ENCODE data around the gene TRAF3. TPM values are rescaled to one million over a fixed set of nuclear protein-coding genes. Genes with fewer than 3 reads are reported as not detected.

TRAF3 gene
- total and polyA plus RNA-seq, 4 donors: 2.1 to 12.0 (median 5.2) TPM

DNA sequence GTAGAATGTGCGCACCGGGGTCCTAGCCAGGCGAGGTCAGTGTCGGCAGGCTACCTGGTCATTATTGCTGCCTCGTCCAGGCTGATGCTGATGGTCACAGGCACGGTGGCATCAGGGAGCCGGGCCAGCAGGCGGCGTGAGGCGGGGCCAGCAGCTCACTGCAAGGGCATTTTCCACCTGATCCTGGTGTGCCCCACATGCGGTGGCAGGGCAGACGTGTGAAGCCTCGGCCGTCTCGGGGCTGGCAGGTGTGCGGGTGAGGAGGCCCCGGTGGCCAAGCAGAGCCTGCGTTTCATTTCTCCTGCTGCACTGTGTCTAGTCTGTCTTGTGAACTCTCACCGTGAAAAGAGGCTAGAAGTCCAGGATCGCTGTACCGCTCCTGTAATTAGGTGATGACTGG, 133.2 kb downstream of the TRAF3 start:
- no peak overlapping the region for H3K27ac ChIP-seq (ENCODE audit: low read depth in 1 of 2, low read length in 2 of 2)
- H3K27me3 ChIP-seq (ENCODE audit: control insufficient read depth in 4 of 4, insufficient read depth in 4 of 4, low read length in 3 of 4): no peaks in the 10 kb centered on the region
- 95% methylated on average over 21 of the region's 21 CpGs for WGBS
- no peak overlapping the region for H3K4me3 ChIP-seq (ENCODE audit: low read depth in 1 of 3, low read length in 3 of 3)
- peaks cover 0 to 9% (median 7%) of the 10 kb centered on the region in 4 donors for H3K4me1 ChIP-seq (ENCODE audit: control insufficient read depth in 4 of 4, insufficient read depth in 4 of 4, low read length in 3 of 4)
- H3K9me3 ChIP-seq (ENCODE audit: control insufficient read depth in 4 of 4, low read length in 3 of 4): no peaks in the 10 kb centered on the region
- no peak for DNase-seq (ENCODE audit: low spot score)
- TF ChIP-seq ZBTB33 (IDR thresholded peaks at IDR 0.05): no peak
- TF ChIP-seq, protein P1, sequence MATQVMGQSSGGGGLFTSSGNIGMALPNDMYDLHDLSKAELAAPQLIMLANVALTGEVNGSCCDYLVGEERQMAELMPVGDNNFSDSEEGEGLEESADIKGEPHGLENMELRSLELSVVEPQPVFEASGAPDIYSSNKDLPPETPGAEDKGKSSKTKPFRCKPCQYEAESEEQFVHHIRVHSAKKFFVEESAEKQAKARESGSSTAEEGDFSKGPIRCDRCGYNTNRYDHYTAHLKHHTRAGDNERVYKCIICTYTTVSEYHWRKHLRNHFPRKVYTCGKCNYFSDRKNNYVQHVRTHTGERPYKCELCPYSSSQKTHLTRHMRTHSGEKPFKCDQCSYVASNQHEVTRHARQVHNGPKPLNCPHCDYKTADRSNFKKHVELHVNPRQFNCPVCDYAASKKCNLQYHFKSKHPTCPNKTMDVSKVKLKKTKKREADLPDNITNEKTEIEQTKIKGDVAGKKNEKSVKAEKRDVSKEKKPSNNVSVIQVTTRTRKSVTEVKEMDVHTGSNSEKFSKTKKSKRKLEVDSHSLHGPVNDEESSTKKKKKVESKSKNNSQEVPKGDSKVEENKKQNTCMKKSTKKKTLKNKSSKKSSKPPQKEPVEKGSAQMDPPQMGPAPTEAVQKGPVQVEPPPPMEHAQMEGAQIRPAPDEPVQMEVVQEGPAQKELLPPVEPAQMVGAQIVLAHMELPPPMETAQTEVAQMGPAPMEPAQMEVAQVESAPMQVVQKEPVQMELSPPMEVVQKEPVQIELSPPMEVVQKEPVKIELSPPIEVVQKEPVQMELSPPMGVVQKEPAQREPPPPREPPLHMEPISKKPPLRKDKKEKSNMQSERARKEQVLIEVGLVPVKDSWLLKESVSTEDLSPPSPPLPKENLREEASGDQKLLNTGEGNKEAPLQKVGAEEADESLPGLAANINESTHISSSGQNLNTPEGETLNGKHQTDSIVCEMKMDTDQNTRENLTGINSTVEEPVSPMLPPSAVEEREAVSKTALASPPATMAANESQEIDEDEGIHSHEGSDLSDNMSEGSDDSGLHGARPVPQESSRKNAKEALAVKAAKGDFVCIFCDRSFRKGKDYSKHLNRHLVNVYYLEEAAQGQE (IDR thresholded peaks at IDR 0.05): no peak
- no peak for TF ChIP-seq SP1 (IDR thresholded peaks at IDR 0.05)
- no peak for TF ChIP-seq TAF1 (conservative IDR thresholded peaks at IDR 0.05)
- TF ChIP-seq MAX (IDR thresholded peaks at IDR 0.05): no peak
- TF ChIP-seq, protein P2, sequence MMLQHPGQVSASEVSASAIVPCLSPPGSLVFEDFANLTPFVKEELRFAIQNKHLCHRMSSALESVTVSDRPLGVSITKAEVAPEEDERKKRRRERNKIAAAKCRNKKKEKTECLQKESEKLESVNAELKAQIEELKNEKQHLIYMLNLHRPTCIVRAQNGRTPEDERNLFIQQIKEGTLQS (IDR thresholded peaks at IDR 0.05): no peak
- TF ChIP-seq HNF4G (IDR thresholded peaks at IDR 0.05): no peak
- TF ChIP-seq FOXA2 (IDR thresholded peaks at IDR 0.05): no peak
- no peak for TF ChIP-seq EGR1 (IDR thresholded peaks at IDR 0.05; ENCODE audit: low read depth in 2 of 2)
- TF ChIP-seq NR2F2 (IDR thresholded peaks at IDR 0.05): no peak
- no peak for TF ChIP-seq HNF4A (conservative IDR thresholded peaks at IDR 0.05)
- TF ChIP-seq, protein P3, sequence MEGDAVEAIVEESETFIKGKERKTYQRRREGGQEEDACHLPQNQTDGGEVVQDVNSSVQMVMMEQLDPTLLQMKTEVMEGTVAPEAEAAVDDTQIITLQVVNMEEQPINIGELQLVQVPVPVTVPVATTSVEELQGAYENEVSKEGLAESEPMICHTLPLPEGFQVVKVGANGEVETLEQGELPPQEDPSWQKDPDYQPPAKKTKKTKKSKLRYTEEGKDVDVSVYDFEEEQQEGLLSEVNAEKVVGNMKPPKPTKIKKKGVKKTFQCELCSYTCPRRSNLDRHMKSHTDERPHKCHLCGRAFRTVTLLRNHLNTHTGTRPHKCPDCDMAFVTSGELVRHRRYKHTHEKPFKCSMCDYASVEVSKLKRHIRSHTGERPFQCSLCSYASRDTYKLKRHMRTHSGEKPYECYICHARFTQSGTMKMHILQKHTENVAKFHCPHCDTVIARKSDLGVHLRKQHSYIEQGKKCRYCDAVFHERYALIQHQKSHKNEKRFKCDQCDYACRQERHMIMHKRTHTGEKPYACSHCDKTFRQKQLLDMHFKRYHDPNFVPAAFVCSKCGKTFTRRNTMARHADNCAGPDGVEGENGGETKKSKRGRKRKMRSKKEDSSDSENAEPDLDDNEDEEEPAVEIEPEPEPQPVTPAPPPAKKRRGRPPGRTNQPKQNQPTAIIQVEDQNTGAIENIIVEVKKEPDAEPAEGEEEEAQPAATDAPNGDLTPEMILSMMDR (IDR thresholded peaks at IDR 0.05; ENCODE audit: low read depth, low read length, missing input control): no peak
- no peak for TF ChIP-seq GABPA (IDR thresholded peaks at IDR 0.05 in 1 of 2, conservative IDR thresholded peaks at IDR 0.05 in 1 of 2)
- no peak for TF ChIP-seq RAD21 (IDR thresholded peaks at IDR 0.05)
- no peak for TF ChIP-seq RXRA (IDR thresholded peaks at IDR 0.05)
- TF ChIP-seq JUND (IDR thresholded peaks at IDR 0.05): no peak
- no peak overlapping the region for H3K9ac ChIP-seq (ENCODE audit: low read depth in 1 of 2, low read length in 2 of 2)
- peaks cover 0 to 11% (median 1%) of the 10 kb centered on the region in 4 donors for H3K36me3 ChIP-seq (ENCODE audit: control insufficient read depth in 4 of 4, insufficient read depth in 3 of 4, low read depth in 1 of 4, low read length in 3 of 4)

DNA sequence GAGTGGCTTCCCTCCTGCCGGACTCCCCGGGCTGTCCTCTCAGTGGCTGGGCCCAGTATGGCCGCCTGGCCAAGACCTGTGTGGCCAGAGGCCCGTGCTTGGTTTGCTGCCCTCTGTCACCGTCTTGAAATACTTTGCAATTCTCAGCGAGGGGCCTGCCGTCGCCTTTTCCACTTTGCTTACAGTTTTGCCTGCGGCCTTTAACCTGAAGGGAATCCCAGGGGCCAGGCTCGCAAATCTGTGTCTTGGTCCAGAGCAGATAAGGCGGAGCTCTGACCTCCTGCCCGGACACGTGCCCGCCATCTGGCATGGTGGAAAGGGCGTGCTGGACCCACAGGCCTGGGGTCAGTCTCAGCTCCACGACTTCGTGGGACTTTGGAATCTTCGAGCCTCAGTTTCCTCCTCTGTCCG, 134.3 kb downstream of the TRAF3 start:
- no peak overlapping the region for H3K4me3 ChIP-seq (ENCODE audit: low read depth in 1 of 3, low read length in 3 of 3)
- 91% methylated on average over 19 of the region's 19 CpGs for WGBS
- no peak for DNase-seq (ENCODE audit: low spot score)
- TF ChIP-seq TAF1 (conservative IDR thresholded peaks at IDR 0.05): no peak
- TF ChIP-seq GABPA (IDR thresholded peaks at IDR 0.05 in 1 of 2, conservative IDR thresholded peaks at IDR 0.05 in 1 of 2): no peak
- TF ChIP-seq YY1 (IDR thresholded peaks at IDR 0.05): no peak
- no peak for TF ChIP-seq FOXA1 (IDR thresholded peaks at IDR 0.05)
- TF ChIP-seq MAX (IDR thresholded peaks at IDR 0.05): no peak
- no peak for TF ChIP-seq HNF4G (IDR thresholded peaks at IDR 0.05)
- no peak for TF ChIP-seq ZBTB33 (IDR thresholded peaks at IDR 0.05)
- TF ChIP-seq FOXA2 (IDR thresholded peaks at IDR 0.05): no peak
- TF ChIP-seq SP1 (IDR thresholded peaks at IDR 0.05): no peak
- no peak for TF ChIP-seq RXRA (IDR thresholded peaks at IDR 0.05)
- TF ChIP-seq NR2F2 (IDR thresholded peaks at IDR 0.05): no peak
- TF ChIP-seq RAD21 (IDR thresholded peaks at IDR 0.05): no peak
- no peak for TF ChIP-seq HNF4A (conservative IDR thresholded peaks at IDR 0.05)
- TF ChIP-seq, protein P3 (IDR thresholded peaks at IDR 0.05; ENCODE audit: low read depth, low read length, missing input control): no peak
- TF ChIP-seq JUND (IDR thresholded peaks at IDR 0.05): no peak
- TF ChIP-seq, protein P2 (IDR thresholded peaks at IDR 0.05): no peak
- peaks cover 0 to 9% (median 7%) of the 10 kb centered on the region in 4 donors for H3K4me1 ChIP-seq (ENCODE audit: control insufficient read depth in 4 of 4, insufficient read depth in 4 of 4, low read length in 3 of 4)
- no peaks in the 10 kb centered on the region for H3K27me3 ChIP-seq (ENCODE audit: control insufficient read depth in 4 of 4, insufficient read depth in 4 of 4, low read length in 3 of 4)
- peaks cover 0 to 6% (median 1%) of the 10 kb centered on the region in 4 donors for H3K36me3 ChIP-seq (ENCODE audit: control insufficient read depth in 4 of 4, insufficient read depth in 3 of 4, low read depth in 1 of 4, low read length in 3 of 4)
- H3K27ac ChIP-seq (ENCODE audit: low read depth in 1 of 2, low read length in 2 of 2): no peak overlapping the region
- no peaks in the 10 kb centered on the region for H3K9me3 ChIP-seq (ENCODE audit: control insufficient read depth in 4 of 4, low read length in 3 of 4)
- H3K9ac ChIP-seq (ENCODE audit: low read depth in 1 of 2, low read length in 2 of 2): no peak overlapping the region

Data from liver (tissue), 9 donors.